Astrocyte of the cerebellum (primary cell): ENCODE results near the gene TSPAN4.

ENCODE experiments used
- DNase-seq: peaks from one replicate; pipeline ENCODE4 v3.0.0-alpha.2; 2011; ENCODE audit warnings: low read depth
- H3K4me3 ChIP-seq: 2 replicates; pipeline ENCODE4 v1.5.1; 2011; ENCODE audit warnings: mild to moderate bottlenecking, low read depth, low read length, moderate library complexity
- in situ Hi-C: cut with HindIII; loops from 2 replicates; pipeline ENCODE4 v1.10.0; 2017; ENCODE audit warnings: low sequenced_read_pairs
- TF ChIP-seq, protein P1 (sequence below): IDR thresholded peaks from 2 replicates; pipeline ENCODE4 v1.5.1; 2012; ENCODE audit warnings: low read length, low read depth, moderate library complexity, mild to moderate bottlenecking; ENCODE audit errors: missing control alignments

TSPAN4 gene

DNA sequence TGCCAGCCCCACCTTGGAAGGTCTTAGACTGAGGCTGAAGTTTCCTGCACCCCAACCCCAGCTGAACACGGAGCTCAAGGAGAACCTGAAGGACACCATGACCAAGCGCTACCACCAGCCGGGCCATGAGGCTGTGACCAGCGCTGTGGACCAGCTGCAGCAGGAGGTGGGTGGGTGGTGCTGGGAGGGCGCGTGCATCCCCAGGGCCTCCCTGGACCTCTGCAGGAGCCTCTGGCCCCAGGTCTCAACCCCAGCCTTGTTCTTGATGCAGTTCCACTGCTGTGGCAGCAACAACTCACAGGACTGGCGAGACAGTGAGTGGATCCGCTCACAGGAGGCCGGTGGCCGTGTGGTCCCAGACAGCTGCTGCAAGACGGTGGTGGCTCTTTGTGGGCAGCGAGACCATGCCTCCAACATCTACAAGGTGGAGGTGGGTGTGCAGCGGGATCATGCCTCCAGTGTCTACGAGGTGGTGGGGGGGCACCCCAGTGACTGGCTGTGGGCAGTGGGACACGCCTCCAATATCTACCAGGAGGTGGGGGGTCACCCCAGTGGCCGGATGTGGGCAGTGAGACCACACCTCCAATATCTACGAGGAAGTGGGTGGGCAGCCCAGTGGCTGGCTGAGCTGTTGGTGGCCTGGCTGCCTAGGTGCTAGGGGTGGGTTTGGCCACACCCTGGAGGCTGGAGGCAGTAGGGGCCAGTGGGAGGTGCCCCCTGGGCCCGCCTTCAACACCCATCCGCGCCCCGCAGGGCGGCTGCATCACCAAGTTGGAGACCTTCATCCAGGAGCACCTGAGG is 5.3 kb upstream of the TSPAN4 start:
- DNase-seq, result no peak
- in situ Hi-C loops, result no loop called here
- H3K4me3 ChIP-seq, result no peak overlapping the region
- TF ChIP-seq, protein P1, sequence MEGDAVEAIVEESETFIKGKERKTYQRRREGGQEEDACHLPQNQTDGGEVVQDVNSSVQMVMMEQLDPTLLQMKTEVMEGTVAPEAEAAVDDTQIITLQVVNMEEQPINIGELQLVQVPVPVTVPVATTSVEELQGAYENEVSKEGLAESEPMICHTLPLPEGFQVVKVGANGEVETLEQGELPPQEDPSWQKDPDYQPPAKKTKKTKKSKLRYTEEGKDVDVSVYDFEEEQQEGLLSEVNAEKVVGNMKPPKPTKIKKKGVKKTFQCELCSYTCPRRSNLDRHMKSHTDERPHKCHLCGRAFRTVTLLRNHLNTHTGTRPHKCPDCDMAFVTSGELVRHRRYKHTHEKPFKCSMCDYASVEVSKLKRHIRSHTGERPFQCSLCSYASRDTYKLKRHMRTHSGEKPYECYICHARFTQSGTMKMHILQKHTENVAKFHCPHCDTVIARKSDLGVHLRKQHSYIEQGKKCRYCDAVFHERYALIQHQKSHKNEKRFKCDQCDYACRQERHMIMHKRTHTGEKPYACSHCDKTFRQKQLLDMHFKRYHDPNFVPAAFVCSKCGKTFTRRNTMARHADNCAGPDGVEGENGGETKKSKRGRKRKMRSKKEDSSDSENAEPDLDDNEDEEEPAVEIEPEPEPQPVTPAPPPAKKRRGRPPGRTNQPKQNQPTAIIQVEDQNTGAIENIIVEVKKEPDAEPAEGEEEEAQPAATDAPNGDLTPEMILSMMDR, result no peak

DNA sequence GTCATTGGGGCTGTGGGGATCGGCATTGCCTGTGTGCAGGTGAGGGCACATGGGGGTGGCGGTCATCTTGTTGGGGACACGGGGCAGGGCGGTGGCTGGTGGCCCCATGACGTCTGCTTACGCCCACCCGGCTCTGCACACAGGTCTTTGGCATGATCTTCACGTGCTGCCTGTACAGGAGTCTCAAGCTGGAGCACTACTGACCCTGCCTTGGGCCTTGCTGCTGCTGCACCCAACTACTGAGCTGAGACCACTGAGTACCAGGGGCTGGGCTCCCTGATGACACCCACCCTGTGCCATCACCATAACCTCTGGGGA is 4.7 kb upstream of the TSPAN4 start:
- in situ Hi-C loops, result no loop called here
- DNase-seq, result no peak
- TF ChIP-seq, protein P1, result no peak
- no peak overlapping the region for H3K4me3 ChIP-seq

GRCh38 chr11:838441-839279 is 4.0 kb upstream of the TSPAN4 start:
- TF ChIP-seq, protein P1, result peak; percentile 15
- in situ Hi-C loops, result no loop called here
- no peak overlapping the region for H3K4me3 ChIP-seq
- no peak for DNase-seq

- TF ChIP-seq, protein P1, result no peak
- in situ Hi-C loops, result no loop called here
- no peak for DNase-seq
- no peak overlapping the region for H3K4me3 ChIP-seq
Measured at GRCh38 chr11:839280-839623, 3.4 kb upstream of the TSPAN4 start.

- in situ Hi-C loops, result no loop called here
- TF ChIP-seq, protein P1, result peak; percentile 26
- DNase-seq, result no peak
- no peak overlapping the region for H3K4me3 ChIP-seq
Measured at GRCh38 chr11:839875-840617, 2.6 kb upstream of the TSPAN4 start.

GRCh38 chr11:841981-842369 is 677 bp upstream of the TSPAN4 start:
- TF ChIP-seq, protein P1, result no peak
- DNase-seq, result no peak
- in situ Hi-C loops, result no loop called here
- peak overlapping the region; percentile 94 for H3K4me3 ChIP-seq
